HG03342 (cell line): ENCODE results near the gene ACKR4.
A peak's percentile ranks its signal among the peaks of the same experiment; 100 is the strongest.
"Not testable (repeated sequence)": the region's sequence is repeated elsewhere in the genome, so short reads cannot be mapped to it uniquely, and the experiment has no call there.

Experiments
- ATAC-seq: cut with Tn5 transposase; IDR thresholded peaks from one replicate; pipeline ENCODE4 v1.9.1; 2021; ENCODE audit warnings: mild to moderate bottlenecking, moderate library complexity; ENCODE audit not compliant: unreplicated experiment

Gene ACKR4

DNA sequence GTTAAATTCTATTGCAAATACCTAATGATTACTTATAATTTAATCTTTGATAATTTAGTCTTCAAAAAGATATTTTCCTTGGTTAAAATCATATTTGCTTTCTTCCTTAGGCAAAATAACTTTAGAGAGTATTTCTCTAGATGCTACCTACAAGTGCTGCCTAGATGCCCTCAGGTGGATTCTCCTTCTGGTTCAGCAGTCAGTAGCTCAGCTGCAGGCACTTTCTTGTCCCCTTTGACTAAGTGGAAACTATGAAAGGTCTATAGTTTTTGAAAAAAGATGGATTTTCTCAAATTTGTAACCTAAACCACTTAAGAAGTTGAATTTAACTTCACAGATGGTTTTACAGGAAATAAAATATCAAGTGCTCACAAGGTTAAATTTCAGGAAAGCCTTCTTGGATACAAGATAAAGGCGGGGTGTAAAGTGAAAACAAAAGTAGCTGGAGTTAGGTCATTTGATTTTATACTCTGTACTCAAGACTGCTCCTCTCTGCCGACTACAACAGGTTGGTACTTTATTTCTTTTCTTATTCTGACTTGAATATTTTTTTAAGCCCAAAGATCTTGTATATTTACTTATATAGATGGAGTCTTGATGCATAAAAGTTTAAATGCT is at the start of gene ACKR4:
Gene ACKR4, plus strand, starts transcription at position 455 of the 618 bp plus-strand sequence. CDS start 3,128 bp downstream, outside the sequence.
- ATAC-seq = no peak

DNA sequence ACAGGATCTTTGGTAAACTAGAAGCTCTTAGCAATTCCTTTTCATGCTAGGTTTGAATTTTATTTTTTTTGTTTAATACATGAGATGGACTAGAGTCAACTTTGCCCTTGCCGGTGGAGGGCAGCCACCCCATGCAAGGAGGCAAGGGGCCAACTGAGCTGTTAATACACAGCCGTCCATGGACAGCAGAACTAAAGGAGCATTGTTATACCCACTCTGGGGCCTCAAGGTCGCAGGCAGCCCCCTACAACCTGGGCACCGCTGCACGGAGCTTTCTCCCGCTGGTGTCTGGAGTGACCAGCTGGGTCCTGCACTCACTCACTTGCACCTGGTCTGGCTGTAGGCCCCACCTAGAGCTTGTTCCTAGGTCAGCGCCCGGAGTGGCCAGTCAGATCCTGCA is 47.9 kb upstream of the ACKR4 start:
- no peak for ATAC-seq

DNA sequence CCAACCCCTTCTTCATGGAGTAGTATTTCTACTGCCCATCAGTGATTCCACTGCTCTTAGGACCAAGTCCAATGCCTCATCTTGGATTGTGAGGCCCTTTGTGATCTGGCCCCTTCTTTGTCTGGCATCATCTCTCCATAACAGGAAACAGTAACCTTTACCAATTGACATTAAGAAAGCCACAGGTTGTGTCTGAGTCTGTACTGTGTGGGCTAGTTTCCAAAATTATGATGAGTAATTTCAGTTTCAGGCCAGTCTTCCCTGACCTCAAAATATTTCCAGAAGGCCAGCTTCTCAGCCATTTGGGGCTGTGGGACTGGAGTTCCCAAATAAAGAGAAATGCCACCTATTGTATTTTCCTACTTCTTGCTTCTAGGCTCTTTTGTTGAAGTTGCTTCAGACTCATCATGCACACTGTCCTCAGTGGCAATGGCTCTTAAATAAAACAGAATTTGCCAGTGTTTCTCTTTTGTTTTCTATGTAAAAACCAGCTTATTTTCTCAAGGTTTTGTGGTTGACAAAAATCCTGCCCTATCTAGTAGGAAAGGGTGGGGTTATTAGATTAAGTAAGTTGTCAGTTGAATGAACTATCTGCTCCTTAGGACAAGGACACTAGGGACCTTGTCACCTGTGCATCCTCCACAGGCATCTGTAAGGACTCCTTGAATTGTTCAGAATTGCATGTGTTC is 47.0 kb upstream of the ACKR4 start:
- ATAC-seq = peak; percentile 72

DNA sequence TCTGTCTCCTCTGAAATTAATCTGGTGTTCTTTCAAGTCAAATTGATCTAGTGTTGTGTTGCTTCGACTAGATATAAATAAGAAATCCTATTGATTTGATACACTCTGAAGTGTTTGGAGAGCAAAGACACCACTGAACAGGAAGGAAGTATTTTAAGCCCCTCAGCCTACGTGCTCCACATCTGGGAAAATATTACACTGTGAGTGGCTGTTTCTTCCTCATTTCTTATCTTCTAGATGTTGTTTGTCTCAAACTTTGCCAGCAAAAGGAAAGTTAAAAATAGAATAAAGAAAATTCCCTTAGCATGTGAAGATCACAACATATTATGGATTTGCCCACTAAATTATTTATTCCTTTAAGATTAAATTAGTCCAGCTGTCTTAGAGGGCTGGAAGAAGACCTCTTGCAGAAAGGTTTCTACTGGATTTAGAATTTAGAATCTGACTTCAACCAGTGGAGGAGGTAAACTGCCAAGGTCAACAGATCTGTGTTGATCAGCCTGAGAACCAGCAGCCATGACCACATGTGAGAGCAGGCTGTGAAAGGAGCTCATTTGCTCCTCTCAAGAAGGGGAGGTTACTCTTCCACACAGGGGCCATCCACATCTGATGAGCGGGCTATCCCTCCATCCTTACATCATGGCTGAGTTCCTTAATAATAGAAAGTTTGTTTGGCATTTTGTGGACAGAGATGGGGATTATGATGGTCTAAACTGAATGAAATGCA is 46.3 kb upstream of the ACKR4 start:
- no peak for ATAC-seq

DNA sequence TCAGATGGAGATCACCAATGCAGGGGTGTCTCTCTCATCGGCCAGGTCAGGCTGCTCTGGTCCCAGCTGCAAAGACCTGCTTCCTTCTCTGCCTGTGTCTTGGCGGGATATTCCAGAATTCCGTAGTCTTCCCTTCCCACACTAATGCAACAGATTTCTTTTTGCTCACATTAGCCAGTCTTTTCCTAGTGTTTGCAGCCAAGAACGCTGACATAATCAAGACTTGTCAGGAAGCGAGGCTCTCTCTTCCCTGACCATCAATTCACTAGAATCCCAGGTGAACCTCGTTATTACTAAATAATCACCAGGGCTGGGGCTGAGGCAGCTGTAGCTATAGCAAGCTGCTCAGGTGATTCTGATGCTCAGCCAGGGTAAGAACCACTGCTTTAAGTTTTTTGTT is 43.2 kb upstream of the ACKR4 start:
- no peak for ATAC-seq

DNA sequence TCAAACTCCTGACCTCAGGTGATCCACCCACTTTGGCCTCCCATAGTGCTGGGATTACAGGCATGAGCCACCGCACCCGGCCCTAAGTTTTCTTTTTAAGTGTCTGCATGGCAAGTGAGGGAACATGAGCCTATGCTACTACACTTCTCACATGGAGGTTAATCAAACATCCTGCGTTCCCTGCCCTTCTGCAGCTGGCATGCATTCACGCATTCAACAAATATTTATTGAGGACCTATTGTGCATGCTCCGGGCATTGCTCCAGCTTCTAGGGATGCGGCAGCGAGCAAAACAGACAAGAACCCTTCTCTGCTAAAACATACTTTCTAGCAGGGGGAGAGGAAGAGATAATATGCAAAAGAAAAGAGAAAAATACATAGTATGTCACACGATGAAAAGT is 42.6 kb upstream of the ACKR4 start:
- ATAC-seq = no peak

DNA sequence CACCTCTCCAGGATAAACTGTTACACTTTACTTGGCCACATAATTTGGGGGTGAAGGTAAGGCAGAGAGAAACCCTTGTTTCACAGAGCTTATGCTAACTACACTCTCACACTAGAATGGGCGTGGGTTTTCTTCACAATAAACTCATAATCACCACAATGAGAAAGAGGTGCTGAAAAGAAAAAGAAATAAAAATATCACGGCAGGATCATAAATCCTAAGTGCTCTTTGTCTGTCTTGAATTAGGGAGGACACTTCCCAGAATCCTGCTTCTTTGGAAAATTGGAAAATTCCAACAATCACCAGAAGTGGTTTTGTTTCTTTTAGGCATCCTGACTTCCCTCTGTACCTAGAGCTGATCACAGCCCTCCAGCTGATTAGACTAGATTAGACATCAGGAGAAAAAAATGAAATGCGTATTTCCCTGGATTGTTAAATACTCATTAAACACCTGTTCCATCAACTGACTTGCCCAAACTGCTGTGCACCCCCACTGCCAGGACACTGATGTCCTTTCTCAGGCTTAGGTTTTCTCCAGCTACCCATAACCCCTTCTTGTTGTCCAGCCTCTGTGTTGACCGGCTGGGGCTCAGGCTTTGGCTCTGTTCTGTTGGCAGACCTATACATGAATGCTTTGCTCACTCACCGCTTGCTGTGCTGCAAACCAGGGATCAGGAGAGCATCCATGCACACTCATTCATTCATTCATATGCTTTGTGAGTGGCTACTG is 41.6 kb upstream of the ACKR4 start:
- no peak for ATAC-seq

DNA sequence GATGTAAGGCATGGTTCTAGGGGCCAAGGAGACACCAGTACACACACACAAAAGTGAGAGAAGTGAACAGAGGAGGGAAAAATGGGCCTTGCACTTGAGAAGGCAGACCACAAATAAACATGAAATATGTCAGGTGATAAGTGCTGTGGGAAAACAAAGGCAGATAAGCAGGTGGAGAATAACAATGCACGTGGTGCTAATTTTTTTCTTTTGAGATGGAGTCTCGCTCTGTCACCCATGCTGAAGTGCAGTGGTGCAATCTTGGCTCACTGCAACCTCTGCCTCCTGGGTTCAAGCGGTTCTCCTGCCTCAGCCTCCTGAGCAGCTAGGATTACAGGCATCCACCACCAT is 41.1 kb upstream of the ACKR4 start:
- ATAC-seq = not testable (repeated sequence)

DNA sequence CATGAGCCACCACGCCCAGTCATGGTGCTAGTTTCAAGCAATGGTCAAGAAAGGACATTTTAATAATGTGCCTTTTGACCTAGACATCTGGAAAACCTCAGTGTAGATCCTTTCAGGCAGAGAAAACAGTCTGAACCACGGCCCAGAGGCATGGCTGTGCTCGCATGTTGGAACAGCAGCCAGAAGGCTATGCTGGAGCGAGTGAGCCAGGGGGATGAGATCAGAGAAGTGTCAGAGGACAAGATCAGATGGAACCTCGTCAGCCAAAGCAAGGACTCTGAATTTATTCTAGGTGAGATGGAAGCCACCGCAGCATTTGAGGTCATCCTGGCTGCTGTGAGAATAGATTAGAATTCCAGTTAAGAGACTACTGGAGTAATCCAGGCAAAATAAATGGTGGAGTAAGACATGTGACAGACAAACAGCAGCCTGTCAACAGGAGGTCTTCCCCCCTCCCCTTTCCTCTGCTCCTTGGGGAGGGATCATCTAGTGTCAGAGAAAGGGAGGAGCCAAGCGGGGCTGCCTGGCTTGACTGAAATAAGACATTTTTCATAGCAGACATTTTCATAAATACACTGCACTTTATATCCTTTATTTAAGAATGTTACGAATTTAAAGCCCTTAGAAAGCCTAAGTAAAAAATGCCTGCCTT is 40.4 kb upstream of the ACKR4 start:
- no peak for ATAC-seq

DNA sequence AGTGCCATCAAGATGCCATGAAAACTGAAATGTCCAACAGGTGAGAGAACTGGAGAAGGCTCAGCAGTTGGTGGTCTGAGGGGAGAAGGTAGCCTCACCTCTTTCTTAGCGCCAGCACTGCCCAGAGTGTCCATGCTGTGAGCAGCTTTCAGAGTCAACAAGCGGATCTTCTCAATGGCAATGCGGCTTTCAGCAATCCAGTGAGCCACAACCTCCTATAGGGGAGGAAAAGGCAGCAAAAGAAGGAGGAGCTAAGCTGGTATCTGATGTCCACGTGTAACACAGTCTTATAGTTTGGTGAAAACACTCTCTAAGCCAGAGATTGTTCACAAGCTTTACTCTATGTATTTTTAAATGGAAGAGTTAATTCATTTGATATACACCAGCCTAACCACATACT is 36.1 kb upstream of the ACKR4 start:
- ATAC-seq = no peak

DNA sequence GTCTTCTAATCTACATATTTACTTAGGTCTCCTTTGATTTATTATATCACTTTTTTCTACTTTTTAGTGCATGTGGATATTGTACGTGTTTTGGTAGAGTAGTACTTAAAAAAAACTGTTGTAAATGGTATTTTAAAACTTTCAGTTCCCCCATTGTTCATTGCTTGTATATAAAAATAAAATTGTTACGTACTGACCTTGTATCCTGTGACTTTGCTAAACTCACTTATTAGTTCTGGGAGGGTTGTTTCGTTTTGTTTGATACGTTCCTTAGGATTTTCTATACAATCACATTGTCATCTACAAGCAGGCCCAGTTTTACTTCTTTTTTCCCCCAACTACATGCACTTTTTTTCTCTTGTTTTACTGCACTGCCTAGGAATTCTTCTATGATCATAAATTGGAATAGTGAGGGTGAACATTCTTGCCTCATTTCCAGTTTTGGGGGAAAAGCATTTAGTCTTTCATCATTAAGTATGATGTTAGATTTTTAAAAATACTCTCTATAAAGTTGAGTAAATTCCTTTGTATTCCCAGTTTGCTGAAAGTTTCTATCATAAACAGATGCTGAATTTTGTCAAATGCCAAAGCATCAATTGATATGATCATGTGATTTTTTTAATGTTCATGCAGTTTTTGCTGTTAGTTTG is 33.5 kb upstream of the ACKR4 start:
- ATAC-seq = no peak

DNA sequence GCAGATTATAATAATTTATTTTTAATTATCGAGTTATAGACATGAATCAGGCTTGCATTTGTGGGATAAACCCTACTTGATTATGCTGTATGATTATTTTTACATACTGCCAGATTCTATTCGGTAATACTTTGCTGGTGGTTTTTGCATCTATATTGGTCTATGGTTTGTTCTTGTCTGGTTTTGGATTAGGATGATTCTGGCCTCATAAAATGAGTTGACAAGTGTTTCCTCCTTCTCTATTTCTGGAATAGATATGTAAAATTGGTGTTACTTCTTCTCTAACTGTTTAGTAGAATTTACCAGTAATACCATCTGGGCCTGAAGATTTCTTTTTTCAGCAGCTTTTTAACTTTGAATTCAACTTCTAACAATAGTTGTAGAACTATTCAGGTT is 33.0 kb upstream of the ACKR4 start:
- ATAC-seq = no peak

DNA sequence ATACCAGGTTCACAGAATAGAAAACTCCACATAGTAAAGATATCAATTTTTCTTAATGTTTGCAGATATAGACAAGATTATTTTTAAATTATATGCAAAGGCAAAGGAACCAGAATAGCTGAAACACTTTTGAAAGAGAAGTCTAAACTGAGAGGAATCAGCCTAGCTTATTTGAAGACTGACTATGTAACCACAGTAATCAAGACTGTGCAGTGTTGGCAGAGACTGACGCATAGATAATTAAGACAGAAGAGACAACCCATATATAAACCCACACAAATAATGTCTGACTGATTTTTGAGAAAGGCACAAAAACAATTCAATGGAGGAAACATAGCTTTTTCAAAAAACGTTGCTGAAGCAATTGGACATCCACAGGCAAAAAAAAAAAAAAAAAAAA is 28.6 kb upstream of the ACKR4 start:
- ATAC-seq = no peak

DNA sequence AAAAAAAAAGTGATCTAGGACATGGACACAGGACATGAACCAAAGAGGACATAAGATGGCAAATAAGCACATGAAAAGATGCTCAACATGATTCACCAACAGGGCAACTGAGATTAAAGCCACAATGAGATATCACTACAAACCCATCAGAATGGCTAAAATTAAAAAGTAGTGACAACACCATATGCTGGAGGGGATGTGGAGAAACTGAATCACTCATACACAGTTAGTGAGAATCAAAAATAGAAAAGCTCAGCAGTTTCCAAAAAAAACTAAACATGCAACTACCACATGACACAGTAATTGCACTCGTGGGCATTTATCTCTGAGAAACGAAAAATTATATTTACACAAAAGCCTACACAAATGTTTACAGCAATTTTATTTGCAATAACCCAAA is 27.9 kb upstream of the ACKR4 start:
- ATAC-seq = no peak

DNA sequence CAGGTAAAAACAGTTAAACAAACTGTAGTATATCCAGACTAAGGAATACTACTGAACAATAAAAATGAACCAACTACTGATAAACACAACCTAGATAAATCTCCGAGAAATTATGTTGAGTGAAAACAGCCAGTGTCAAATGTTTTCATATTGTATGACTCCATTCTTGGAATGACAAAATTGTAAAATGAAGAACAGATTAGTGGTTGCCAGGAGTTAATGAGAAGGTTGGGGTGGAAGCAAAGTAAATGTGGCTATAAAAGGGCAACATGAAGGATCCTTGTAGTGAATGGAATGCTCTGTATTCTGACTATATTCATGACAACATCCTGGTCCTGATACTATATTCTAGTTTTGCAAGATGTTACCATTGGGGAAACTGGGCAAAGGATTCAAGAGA is 27.5 kb upstream of the ACKR4 start:
- ATAC-seq = no peak

DNA sequence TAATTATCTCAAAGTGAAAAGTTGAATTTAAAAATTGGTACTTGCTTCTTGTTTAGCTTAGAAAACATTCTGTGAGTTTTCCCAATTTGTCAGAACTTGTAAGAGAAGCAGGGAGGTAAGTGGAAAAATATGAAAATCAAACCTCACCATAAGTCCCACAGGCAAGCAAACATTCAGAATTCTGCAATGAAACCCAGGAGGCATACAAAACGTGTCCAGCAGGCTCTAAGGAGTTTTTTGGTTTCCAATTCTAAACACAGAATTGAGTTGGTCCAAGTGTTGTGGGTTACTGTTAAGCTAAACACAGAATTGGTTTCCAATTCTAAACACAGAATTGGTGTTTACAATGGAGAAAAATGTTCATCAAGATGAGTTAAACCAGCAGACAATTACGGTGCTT is 27.1 kb upstream of the ACKR4 start:
- ATAC-seq = no peak

DNA sequence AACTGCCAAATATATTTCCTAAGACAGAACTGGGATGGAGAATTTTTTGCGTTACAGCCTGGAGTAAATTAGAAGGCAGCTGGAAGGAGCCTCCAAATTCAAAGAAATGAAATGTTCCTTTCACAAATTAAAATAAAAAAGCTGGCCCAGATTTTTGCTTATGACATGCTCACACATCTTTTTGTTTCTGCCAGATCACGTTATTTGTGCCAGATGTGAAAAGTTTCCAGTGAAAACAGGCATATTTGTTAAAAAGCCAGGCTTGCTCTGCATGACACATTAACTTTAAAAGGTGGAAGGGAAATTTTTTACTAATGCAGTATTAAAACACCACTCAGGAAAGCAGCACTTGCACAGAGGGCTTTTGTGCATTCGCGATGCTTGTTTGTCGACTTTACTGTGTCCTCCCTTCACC is 23.3 kb upstream of the ACKR4 start:
- no peak for ATAC-seq

DNA sequence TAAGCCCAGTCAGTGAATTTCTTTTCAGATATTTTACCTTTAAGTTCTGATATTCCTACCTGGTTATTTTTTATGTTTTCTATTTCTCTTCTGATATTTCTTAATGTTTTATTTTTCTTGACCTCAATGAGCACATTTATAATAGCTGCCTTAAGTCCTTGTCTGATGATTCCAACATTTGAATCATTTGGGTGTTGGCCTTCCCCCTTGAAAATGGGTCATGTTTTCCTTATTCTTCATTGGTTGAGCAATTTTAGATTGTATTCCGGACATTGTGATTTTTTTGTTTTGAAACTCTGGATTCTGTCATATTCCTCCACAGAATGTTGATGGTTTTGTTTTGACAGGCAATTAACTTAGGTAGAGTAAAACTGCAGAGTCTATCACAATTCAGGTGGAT is 9.7 kb upstream of the ACKR4 start:
- no peak for ATAC-seq

DNA sequence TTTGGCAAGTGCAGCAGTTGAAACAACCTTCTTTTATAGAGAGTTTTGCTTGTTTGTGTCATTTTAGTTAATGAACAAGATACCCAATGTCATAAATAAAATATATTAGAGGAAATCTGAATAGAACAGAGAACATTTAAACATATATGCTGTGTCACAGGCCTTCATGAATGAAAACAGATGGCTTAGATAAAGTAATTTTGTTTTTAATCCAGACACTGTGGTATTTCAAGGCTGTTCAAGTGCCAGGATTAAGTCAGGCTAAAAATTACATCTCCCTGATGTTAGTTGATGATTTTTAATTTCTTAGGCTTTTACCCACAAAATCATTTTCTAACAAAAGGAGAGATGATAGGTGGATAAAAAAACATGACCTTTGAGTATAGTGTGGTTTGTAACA is 4.9 kb upstream of the ACKR4 start:
- no peak for ATAC-seq

DNA sequence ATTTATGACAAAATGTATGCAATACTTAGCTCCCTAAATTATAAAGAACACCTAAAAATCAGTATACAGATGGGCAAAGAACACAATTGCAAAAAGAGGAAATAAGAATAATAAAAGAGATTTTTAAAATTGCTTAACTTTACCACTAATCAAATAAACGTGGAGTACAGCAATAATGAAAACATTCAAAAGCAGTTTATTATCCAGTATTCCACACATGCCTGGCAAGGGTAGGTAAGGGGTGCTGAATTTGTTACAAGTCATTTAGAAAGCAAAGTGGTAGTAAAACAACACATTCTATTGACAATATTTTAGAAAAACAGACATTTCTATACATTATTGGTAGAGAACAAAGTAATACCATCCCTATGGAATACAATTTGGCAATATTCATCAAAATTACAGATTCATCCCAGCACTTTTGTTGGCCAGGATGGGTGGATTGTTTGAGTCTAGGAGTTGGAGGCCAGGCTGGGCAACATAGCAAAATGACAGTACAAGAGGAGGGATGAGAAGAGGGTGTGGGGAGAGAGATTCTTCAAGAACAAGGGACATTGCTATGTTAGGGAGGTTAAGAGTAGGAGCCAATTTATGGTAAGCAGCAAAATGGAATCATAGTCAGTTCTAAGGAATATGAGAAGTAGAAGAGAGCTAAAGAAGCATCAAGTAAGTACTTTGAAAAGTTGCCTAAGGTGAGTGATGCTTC is 3.7 kb upstream of the ACKR4 start:
- ATAC-seq = no peak
